Measurements from ENCODE around the gene TMEM131. TPM values are rescaled to one million over a fixed set of nuclear protein-coding genes. Genes with fewer than 3 reads are reported as not detected.

Gene TMEM131
- total RNA-seq, 3 donors from 2014 or later, result 58.3 to 110 (median 67.7) TPM

DNA sequence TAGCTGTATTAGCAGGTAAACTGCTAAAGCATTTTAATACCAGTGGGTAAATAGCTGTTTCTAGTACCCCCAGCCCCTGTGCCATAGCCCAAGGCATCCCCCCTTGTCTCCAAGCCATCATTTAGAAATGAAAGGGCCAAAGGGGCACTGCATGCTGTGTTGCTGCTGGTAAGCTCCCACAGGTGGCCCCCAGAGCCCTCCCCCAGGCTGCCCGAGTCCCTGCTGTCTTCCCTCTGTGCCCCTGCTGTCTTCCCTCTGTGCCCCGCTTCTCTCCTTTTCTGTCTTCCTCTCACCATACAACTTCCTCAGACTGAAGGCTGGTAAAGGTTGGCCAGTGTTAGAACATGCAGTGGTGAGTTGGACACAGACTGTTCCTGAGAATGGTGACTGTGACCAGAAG lies 240.3 kb downstream of the TMEM131 start:
- intact Hi-C loops (cut with DNase I, micrococcal nuclease), result no loop called here
- no peaks in the 10 kb centered on the region for H3K4me1 ChIP-seq (ENCODE audit: low read depth)
- DNase-seq (no peak), ATAC-seq (no peak)
- H3K4me3 ChIP-seq, result no peak overlapping the region
- H3K36me3 ChIP-seq (ENCODE audit: low read depth), result no peaks in the 10 kb centered on the region
- no peak for TF ChIP-seq CTCF (IDR thresholded peaks at IDR 0.05)
- H3K9me3 ChIP-seq, result no peaks in the 10 kb centered on the region

DNA sequence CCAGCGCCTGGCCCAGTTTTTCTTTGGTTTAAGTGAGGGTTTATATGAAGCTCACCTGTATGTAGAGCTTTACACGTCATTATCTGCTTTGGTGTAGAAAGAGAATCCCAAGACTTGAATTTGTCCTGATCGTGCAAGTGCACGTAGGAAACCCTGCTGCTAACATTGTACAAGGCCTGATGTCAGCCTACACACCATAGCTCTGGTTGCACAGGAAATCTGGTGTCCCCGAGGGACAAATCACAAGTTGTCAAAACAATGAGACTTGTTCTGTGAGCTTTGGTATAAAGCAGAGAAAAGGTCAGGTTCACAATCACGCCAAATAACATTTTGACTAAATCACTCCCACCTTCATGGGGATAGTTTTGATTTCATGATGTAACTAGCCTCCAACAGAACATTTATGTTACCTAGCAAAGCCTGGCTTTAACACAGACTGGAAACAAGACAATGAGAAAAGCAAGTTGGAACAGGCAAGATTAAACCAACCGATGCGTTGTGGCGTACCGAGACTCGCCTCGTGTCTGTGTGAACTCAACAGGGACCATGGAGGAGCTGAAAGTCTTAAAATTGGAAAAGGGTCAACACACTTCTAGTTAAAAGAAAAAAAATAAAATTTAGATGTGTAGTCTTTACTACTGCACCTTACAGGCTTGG lies 240.9 kb downstream of the TMEM131 start:
- no peaks in the 10 kb centered on the region for H3K4me1 ChIP-seq (ENCODE audit: low read depth)
- no peaks in the 10 kb centered on the region for H3K36me3 ChIP-seq (ENCODE audit: low read depth)
- ATAC-seq (no peak), DNase-seq (no peak)
- TF ChIP-seq CTCF (IDR thresholded peaks at IDR 0.05), result no peak
- intact Hi-C loops (cut with DNase I, micrococcal nuclease), result no loop called here
- H3K9me3 ChIP-seq, result no peaks in the 10 kb centered on the region
- H3K4me3 ChIP-seq, result no peak overlapping the region

- TF ChIP-seq CTCF (IDR thresholded peaks at IDR 0.05), result no peak
- H3K9me3 ChIP-seq, result no peaks in the 10 kb centered on the region
- no peak overlapping the region for H3K4me3 ChIP-seq
- no peak for DNase-seq
- no peaks in the 10 kb centered on the region for H3K36me3 ChIP-seq (ENCODE audit: low read depth)
- intact Hi-C loops (cut with DNase I, micrococcal nuclease), result no loop called here
- no peak for ATAC-seq
- H3K4me1 ChIP-seq (ENCODE audit: low read depth), result no peaks in the 10 kb centered on the region
Observed at GRCh38 chr2:97752342-97753334, 243.1 kb downstream of the TMEM131 start.

DNA sequence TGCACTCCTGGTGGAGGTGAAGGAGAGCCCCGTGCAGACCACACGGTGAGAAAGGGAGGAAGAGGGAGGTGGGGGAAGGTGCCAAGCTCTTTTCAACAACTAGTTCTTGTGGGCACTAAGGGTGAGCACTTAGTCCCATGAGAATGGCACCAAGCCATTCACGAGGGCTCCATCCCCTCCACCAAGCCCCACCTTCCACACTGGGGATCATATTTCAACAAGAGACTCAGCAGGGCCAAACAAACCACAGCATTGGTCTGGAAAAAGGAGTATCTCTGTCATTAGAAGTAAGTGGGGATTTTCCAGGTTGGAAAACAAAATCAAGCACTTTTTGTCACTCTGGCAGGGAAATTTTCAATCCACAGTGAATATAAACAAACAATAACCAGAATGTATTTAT lies 244.0 kb downstream of the TMEM131 start:
- no peaks in the 10 kb centered on the region for H3K4me1 ChIP-seq (ENCODE audit: low read depth)
- TF ChIP-seq CTCF (IDR thresholded peaks at IDR 0.05), result no peak
- H3K9me3 ChIP-seq, result no peaks in the 10 kb centered on the region
- no peak for DNase-seq
- ATAC-seq, result no peak
- H3K36me3 ChIP-seq (ENCODE audit: low read depth), result no peaks in the 10 kb centered on the region
- intact Hi-C loops (cut with DNase I, micrococcal nuclease), result no loop called here
- H3K4me3 ChIP-seq, result no peak overlapping the region

DNA sequence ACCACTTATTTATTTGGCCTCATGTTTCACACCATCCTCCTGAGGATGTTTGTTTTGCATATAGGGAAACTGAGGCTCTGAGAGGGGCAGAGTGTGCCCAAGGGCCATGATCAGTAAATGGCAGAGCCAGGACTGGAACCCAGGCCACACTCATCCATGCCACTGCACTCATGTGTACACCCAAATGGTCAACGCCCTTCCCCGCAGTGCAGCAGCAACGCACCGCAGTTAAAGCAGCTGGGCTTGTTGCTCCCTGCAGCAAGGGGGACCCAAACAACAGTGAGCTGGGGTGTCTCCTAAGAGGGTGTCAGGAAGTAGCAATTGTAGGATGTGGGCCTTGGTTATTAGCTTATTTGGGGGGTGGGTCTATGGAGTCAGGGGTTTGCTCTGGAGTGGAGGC lies 245.7 kb downstream of the TMEM131 start:
- no peak for TF ChIP-seq CTCF (IDR thresholded peaks at IDR 0.05)
- ATAC-seq (no peak), DNase-seq (no peak)
- intact Hi-C loops (cut with DNase I, micrococcal nuclease), result no loop called here
- Histone ChIP-seq H3K9me3 (no peaks in the 10 kb centered on the region), H3K4me3 (no peak overlapping the region), H3K36me3 (ENCODE audit: low read depth) (no peaks in the 10 kb centered on the region), H3K4me1 (ENCODE audit: low read depth) (no peaks in the 10 kb centered on the region)
